Measurements from ENCODE around the gene FYN.

- TF ChIP-seq ZBTB21 (tag by site-specific recombination; IDR thresholded peaks at IDR 0.05) (no peak), SP2 (tag by site-specific recombination; IDR thresholded peaks at IDR 0.05) (no peak), CTCF (tag by site-specific recombination; IDR thresholded peaks at IDR 0.05) (no peak), ELK4 (IDR thresholded peaks at IDR 0.05; ENCODE audit: borderline replicate concordance, low read depth, low read length) (no peak), FEZF1 (tag by site-specific recombination; IDR thresholded peaks at IDR 0.05) (no peak), ZNF274 (IDR thresholded peaks at IDR 0.05; ENCODE audit: low read length) (no peak), ZNF274 (tag by site-specific recombination; IDR thresholded peaks at IDR 0.05; ENCODE audit: borderline replicate concordance) (no peak), ZNF292 (tag by site-specific recombination; IDR thresholded peaks at IDR 0.05; ENCODE audit: borderline replicate concordance, low read depth) (no peak), ZSCAN5A (tag by site-specific recombination; IDR thresholded peaks at IDR 0.05) (no peak), TCF7L2 (IDR thresholded peaks at IDR 0.05; ENCODE audit: borderline replicate concordance, low read depth, low read length) (no peak), ZBTB7A (tag by site-specific recombination; IDR thresholded peaks at IDR 0.05; ENCODE audit: low read depth) (no peak), ZNF707 (tag by site-specific recombination; IDR thresholded peaks at IDR 0.05) (no peak), HOXD13 (CRISPR knock-in tag; IDR thresholded peaks at IDR 0.05; ENCODE audit: borderline replicate concordance) (no peak)
Observed at GRCh38 chr6:111610548-111611172, 262.6 kb downstream of the FYN start.

Data from HEK293 (cell line).